Lower lobe of right lung (tissue), 2 donors: Measurements from ENCODE around the gene PRKCH. TPM values are rescaled to one million over a fixed set of nuclear protein-coding genes. Genes with fewer than 3 reads are reported as not detected.

Experiments used
- ATAC-seq, 2 donors: fragments of 200-7000 bp; cut with Tn5 transposase; one replicate each; pipeline ENCODE4 v1.9.1; 2020 to 2022; ENCODE audit warnings: mild to moderate bottlenecking in 2 of 2, moderate library complexity in 2 of 2
- DNase-seq: peaks from one replicate; pipeline ENCODE4 v3.0.0-alpha.2; 2020
- H3K27ac ChIP-seq: fragments of 200-600 bp; one replicate; pipeline ENCODE4 v1.8.0; 2022
- H3K27me3 ChIP-seq: fragments of 200-600 bp; one replicate; pipeline ENCODE4 v1.8.0; 2022; ENCODE audit warnings: low read depth
- H3K36me3 ChIP-seq: fragments of 200-600 bp; one replicate; pipeline ENCODE4 v1.8.0; 2022; ENCODE audit warnings: mild to moderate bottlenecking
- H3K4me1 ChIP-seq: fragments of 200-600 bp; one replicate; pipeline ENCODE4 v1.8.0; 2022
- H3K4me3 ChIP-seq: fragments of 200-600 bp; one replicate; pipeline ENCODE4 v1.8.0; 2022; ENCODE audit warnings: mild to moderate bottlenecking
- H3K9me3 ChIP-seq: fragments of 200-600 bp; one replicate; pipeline ENCODE4 v1.8.0; 2022
- intact Hi-C: fragments of 100-400 bp; cut with DNase I; formaldehyde crosslinking; loops from one replicate; pipeline ENCODE4 v1.11.0; 2022
- total RNA-seq: library from RNA; stranded (reverse); fragmentation: NEBNext Ultra II Directional; extraction: Animal tissue kit (Norgen Biotek cat#: 25700); gene quantifications from one replicate; pipeline ENCODE4 v1.2.1, GENCODE V29; 2021
- TF ChIP-seq, protein P1 (sequence below): fragments of 200-600 bp; IDR thresholded peaks from one replicate; pipeline ENCODE4 v1.8.0; 2022; ENCODE audit warnings: antibody characterized with exemption, mild to moderate bottlenecking
- donor health status: DM: no; HTN: yes; CAD: no; lungs with severe emphysema.

Gene PRKCH
- total RNA-seq, 1 donor from 2014 or later: 60.9 TPM

DNA sequence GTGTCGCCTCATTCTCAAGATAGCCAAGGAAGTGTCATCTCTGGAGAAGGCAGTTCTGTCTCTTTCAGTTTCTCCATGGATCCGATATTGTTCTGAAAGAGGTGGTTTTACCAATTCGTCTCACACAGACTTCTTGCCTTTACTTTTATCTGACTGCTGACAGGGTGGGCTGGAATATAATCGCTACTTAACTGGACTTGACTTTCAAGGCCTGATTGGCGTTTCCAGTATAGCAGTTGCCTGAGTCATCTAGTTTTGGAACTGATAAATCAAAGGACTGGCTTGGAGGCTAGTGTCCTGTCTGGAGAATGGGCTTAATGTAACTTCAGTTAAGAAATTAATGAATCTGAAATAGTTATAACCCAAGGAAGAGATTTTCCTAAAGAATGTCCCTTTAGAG, 21.6 kb downstream of the PRKCH start:
- Histone ChIP-seq H3K4me1 (peaks cover 76% of the 10 kb centered on the region), H3K36me3 (no peaks in the 10 kb centered on the region), H3K27me3 (no peaks in the 10 kb centered on the region), H3K9me3 (no peaks in the 10 kb centered on the region), H3K27ac (peak overlapping the region; percentile 83), H3K4me3 (no peak overlapping the region)
- DNase-seq: no peak
- ATAC-seq: no peak
- TF ChIP-seq, protein P1, sequence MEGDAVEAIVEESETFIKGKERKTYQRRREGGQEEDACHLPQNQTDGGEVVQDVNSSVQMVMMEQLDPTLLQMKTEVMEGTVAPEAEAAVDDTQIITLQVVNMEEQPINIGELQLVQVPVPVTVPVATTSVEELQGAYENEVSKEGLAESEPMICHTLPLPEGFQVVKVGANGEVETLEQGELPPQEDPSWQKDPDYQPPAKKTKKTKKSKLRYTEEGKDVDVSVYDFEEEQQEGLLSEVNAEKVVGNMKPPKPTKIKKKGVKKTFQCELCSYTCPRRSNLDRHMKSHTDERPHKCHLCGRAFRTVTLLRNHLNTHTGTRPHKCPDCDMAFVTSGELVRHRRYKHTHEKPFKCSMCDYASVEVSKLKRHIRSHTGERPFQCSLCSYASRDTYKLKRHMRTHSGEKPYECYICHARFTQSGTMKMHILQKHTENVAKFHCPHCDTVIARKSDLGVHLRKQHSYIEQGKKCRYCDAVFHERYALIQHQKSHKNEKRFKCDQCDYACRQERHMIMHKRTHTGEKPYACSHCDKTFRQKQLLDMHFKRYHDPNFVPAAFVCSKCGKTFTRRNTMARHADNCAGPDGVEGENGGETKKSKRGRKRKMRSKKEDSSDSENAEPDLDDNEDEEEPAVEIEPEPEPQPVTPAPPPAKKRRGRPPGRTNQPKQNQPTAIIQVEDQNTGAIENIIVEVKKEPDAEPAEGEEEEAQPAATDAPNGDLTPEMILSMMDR: no peak
- intact Hi-C loops: no loop called here

DNA sequence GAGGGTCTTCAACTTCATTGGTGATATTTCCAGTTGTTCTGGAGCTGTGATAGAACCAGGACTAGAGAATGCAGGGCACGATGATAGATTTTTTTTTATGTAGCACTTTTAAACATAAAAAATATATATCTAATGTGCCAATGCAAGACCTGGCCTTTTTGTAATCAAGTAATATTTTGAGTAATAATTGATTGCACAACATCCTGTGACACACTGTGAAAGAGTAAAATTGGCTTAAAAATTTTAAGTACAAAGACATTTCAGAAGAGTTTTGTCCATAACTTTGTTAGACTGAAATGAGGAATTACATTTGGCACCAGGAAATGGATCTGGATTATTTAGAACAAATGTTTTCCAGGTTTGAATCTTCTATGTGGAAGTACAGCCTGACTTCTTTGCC, 22.1 kb downstream of the PRKCH start:
- H3K36me3 ChIP-seq: no peaks in the 10 kb centered on the region
- H3K27ac ChIP-seq: peak overlapping the region; percentile 83
- ATAC-seq (peak in 1 of 2 donors; percentile 22), DNase-seq (no peak)
- intact Hi-C loops: no loop called here
- TF ChIP-seq, protein P1: no peak
- no peaks in the 10 kb centered on the region for H3K9me3 ChIP-seq
- no peak overlapping the region for H3K4me3 ChIP-seq
- no peaks in the 10 kb centered on the region for H3K27me3 ChIP-seq
- H3K4me1 ChIP-seq: peaks cover 81% of the 10 kb centered on the region

DNA sequence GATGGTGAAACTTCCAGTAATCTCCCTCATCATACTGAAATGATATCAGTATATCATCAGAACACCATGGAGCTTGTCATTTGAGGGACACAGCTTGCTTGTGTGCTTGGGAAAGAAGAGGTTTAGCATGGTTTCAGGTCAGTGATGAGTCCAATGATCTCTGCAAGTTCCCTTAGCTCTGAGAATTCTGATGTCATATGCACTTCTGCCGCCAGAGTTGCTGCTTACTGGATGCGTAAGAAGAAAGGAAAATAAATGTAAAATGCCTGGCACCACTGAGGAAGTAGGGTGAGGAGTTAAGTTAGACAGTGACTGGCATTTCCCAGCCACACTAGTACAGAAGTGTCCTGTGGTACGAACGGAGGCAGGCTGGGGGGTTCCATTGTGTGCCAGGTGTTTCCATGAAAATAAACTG, 22.6 kb downstream of the PRKCH start:
- TF ChIP-seq, protein P1: no peak
- no peak for DNase-seq
- intact Hi-C loops: no loop called here
- peaks cover 86% of the 10 kb centered on the region for H3K4me1 ChIP-seq
- peak overlapping the region; percentile 83 for H3K27ac ChIP-seq
- no peak overlapping the region for H3K4me3 ChIP-seq
- H3K9me3 ChIP-seq: no peaks in the 10 kb centered on the region
- peak; percentile 27 to 51 for ATAC-seq
- H3K27me3 ChIP-seq: no peaks in the 10 kb centered on the region
- no peaks in the 10 kb centered on the region for H3K36me3 ChIP-seq

DNA sequence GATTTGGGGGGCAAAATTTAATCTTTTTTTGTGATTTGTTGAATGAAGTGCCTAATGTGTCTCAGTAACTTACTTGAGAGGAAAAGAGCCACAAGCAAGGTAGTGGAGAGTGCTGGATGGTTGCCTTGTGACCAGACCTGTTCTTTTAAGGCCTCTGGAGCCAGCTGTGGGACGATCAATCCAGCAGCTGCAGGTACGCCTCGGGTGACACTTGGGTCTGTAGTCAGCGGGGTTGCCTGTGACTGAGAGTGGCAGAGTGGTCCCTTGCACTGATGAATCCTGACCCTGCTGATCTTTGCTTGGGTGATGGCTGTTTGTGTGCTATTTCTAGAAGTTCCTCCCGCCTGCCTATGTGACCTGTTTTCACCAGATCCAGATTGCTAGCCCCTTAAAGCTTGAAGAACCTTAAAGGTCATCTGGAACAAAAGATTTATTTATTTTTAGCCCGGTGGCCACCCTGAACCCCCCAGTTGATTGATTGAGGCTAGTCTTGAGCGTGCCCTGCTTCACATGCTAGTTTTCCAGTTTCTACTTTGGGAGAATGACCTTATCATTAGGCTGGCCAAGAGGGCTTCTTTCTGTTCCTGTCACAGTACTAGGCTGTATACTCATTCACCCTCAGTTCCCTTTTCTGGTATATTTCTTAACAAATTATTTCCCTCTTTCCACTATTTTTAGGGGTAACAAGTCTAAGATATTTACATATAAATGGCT, 23.2 kb downstream of the PRKCH start:
- DNase-seq (no peak), ATAC-seq (peak; percentile 49 to 55)
- Histone ChIP-seq H3K4me1 (peaks cover 86% of the 10 kb centered on the region), H3K4me3 (no peak overlapping the region), H3K9me3 (no peaks in the 10 kb centered on the region), H3K27me3 (no peaks in the 10 kb centered on the region), H3K27ac (peak overlapping the region; percentile 83), H3K36me3 (no peaks in the 10 kb centered on the region)
- intact Hi-C loops: no loop called here
- TF ChIP-seq, protein P1: no peak

DNA sequence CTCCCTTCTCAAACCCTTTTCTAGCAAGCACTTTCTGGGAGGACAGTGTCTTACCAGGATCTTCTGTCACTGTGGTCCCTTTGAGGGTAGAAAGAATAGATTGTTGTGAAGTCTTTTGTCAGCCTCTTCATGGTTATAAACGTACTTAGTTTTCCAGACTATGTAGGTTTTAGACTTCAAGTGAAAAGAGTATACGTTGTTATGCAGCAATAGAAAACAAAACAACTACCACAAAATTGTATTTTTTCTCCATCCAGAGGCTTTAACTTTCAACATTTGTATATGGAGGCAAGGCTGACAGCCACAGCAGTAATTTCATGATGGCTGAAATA, 23.7 kb downstream of the PRKCH start:
- H3K4me1 ChIP-seq: peaks cover 86% of the 10 kb centered on the region
- H3K27me3 ChIP-seq: no peaks in the 10 kb centered on the region
- TF ChIP-seq, protein P1: no peak
- no peak for ATAC-seq
- intact Hi-C loops: no loop called here
- no peak for DNase-seq
- H3K36me3 ChIP-seq: no peaks in the 10 kb centered on the region
- H3K27ac ChIP-seq: peak overlapping the region; percentile 83
- H3K9me3 ChIP-seq: no peaks in the 10 kb centered on the region
- H3K4me3 ChIP-seq: no peak overlapping the region
